Stimulated activated CD8-positive, alpha-beta memory T cell treated with anti-CD3 and anti-CD28 coated beads, Interleukin-15, amount 100 ng/mL, for 1 hour (primary cell): ENCODE measurements around the gene GSTT2B.
"Not testable (repeated sequence)": the region's sequence is repeated elsewhere in the genome, so short reads cannot be mapped to it uniquely, and the experiment has no call there.

Experiments
- DNase-seq: peaks from one replicate; pipeline ENCODE4 v3.0.0-alpha.2; 2020; ENCODE audit warnings: low read depth

The GSTT2B gene

GRCh38 chr22:23984430-23984829, 23.4 kb upstream of the GSTT2B start:
- no peak for DNase-seq

- DNase-seq = not testable (repeated sequence)
Observed at GRCh38 chr22:23980567-23980966, 19.6 kb upstream of the GSTT2B start.

GRCh38 chr22:23979557-23980240, 18.7 kb upstream of the GSTT2B start, which contains the start of gene GSTT2:
Gene GSTT2, plus strand, starts transcription at chr22:23980134.
- not testable (repeated sequence) for DNase-seq

GRCh38 chr22:23977304-23977703, 16.3 kb upstream of the GSTT2B start:
- DNase-seq = not testable (repeated sequence)

- not testable (repeated sequence) for DNase-seq
Observed at GRCh38 chr22:23974836-23975352, 13.9 kb upstream of the GSTT2B start.

- not testable (repeated sequence) for DNase-seq
Observed at GRCh38 chr22:23974345-23974744, 13.3 kb upstream of the GSTT2B start, which contains the start of gene DDT. Gene DDT, minus strand, starts transcription at chr22:23974441. Its CDS starts 27 bp downstream, at chr22:23974414.

- DNase-seq = not testable (repeated sequence)
Observed at GRCh38 chr22:23971927-23972326, 10.9 kb upstream of the GSTT2B start.

- no peak for DNase-seq
Observed at GRCh38 chr22:23970816-23971486, 10.0 kb upstream of the GSTT2B start.

GRCh38 chr22:23970201-23970641, 9.2 kb upstream of the GSTT2B start:
- no peak for DNase-seq

GRCh38 chr22:23969071-23969470, 8.1 kb upstream of the GSTT2B start:
- DNase-seq = no peak

GRCh38 chr22:23966568-23966967, 5.6 kb upstream of the GSTT2B start, which contains the start of gene DDTL:
Gene DDTL, plus strand, starts transcription at chr22:23966888. Its CDS starts 27 bp downstream, at chr22:23966915.
- DNase-seq = not testable (repeated sequence)

- not testable (repeated sequence) for DNase-seq
Observed at GRCh38 chr22:23966094-23966493, 5.1 kb upstream of the GSTT2B start.

GRCh38 chr22:23956301-23956900, 4.6 kb downstream of the GSTT2B start:
- peak; percentile 78 for DNase-seq

- DNase-seq = not testable (repeated sequence)
Observed at GRCh38 chr22:23955886-23956285, 5.1 kb downstream of the GSTT2B start.

GRCh38 chr22:23954991-23955305, 6.0 kb downstream of the GSTT2B start:
- DNase-seq = not testable (repeated sequence)

GRCh38 chr22:23954193-23954990, 6.6 kb downstream of the GSTT2B start:
- DNase-seq = not testable (repeated sequence)

GRCh38 chr22:23953485-23953884, 7.5 kb downstream of the GSTT2B start:
- not testable (repeated sequence) for DNase-seq

- not testable (repeated sequence) for DNase-seq
Observed at GRCh38 chr22:23952794-23953405, 8.1 kb downstream of the GSTT2B start.

- not testable (repeated sequence) for DNase-seq
Observed at GRCh38 chr22:23951383-23951782, 9.6 kb downstream of the GSTT2B start.

- not testable (repeated sequence) for DNase-seq
Observed at GRCh38 chr22:23949764-23950163, 11.2 kb downstream of the GSTT2B start.

- not testable (repeated sequence) for DNase-seq
Observed at GRCh38 chr22:23947391-23947790, 13.6 kb downstream of the GSTT2B start.
